ENCODE measurements around the gene NKTR. TPM values are rescaled to one million over a fixed set of nuclear protein-coding genes. Genes with fewer than 3 reads are reported as not detected.
A peak's percentile ranks its signal among the peaks of the same experiment; 100 is the strongest.
"Not testable (repeated sequence)": the region's sequence is repeated elsewhere in the genome, so short reads cannot be mapped to it uniquely, and the experiment has no call there.

The NKTR gene
- total RNA-seq, 6 experiments from 2014 or later: 21.9 to 35.2 (median 28.4) TPM

GRCh38 chr3:42593635-42594034 is 6.9 kb upstream of the NKTR start:
- WGBS (ENCODE audit: insufficient coverage, low coverage, low lambda C conversion rate, missing lambda C conversion rate): 100% methylated on average over 1 of the region's 1 CpG
- ATAC-seq (no peak), DNase-seq (no peak)
- no peaks in the 10 kb centered on the region for H3K27me3 ChIP-seq
- H3K27ac ChIP-seq: no peak overlapping the region
- TF ChIP-seq POLR2A (IDR thresholded peaks at IDR 0.05) (no peak), CTCF (IDR thresholded peaks at IDR 0.05) (no peak)
- H3K4me3 ChIP-seq: no peak overlapping the region
- H3K36me3 ChIP-seq: peaks cover 0 to 18% (median 3%) of the 10 kb centered on the region in 4 donors
- H3K4me1 ChIP-seq: peaks cover 0 to 9% (median 2%) of the 10 kb centered on the region in 4 donors
- intact Hi-C loops (cut with DNase I): no loop called here
- H3K9me3 ChIP-seq: no peaks in the 10 kb centered on the region

- Histone ChIP-seq H3K4me3 (no peak overlapping the region), H3K36me3 (peaks cover 0 to 18% (median 3%) of the 10 kb centered on the region in 4 donors), H3K9me3 (no peaks in the 10 kb centered on the region), H3K27me3 (no peaks in the 10 kb centered on the region), H3K4me1 (peaks cover 0 to 9% (median 2%) of the 10 kb centered on the region in 4 donors), H3K27ac (no peak overlapping the region)
- 100% methylated on average over 1 of the region's 4 CpGs for WGBS (ENCODE audit: insufficient coverage, low coverage, low lambda C conversion rate, missing lambda C conversion rate)
- DNase-seq (no peak), ATAC-seq (no peak)
- no peak for TF ChIP-seq CTCF (IDR thresholded peaks at IDR 0.05)
- no peak for TF ChIP-seq POLR2A (IDR thresholded peaks at IDR 0.05)
- intact Hi-C loops (cut with DNase I): no loop called here
These were observed 4.8 kb upstream of the NKTR start for GRCh38 chr3:42595682-42596081.

- ATAC-seq; intact Hi-C loops (cut with DNase I); H3K27me3 ChIP-seq; H3K27ac ChIP-seq; H3K9me3 ChIP-seq; H3K4me1 ChIP-seq; H3K4me3 ChIP-seq; DNase-seq: not testable (repeated sequence)
- 91% methylated on average over 7 of the region's 7 CpGs for WGBS (ENCODE audit: insufficient coverage, low coverage, low lambda C conversion rate, missing lambda C conversion rate)
- H3K36me3 ChIP-seq: peaks cover 0 to 18% (median 3%) of the 10 kb centered on the region in 4 donors
These were observed 3.4 kb upstream of the NKTR start for GRCh38 chr3:42597098-42597497.

GRCh38 chr3:42600958-42601675 is 631 bp downstream of the NKTR start:
- ATAC-seq (peak; percentile 24 to 43 (median 30)), DNase-seq (peak in 1 of 3 donors; percentile 70)
- H3K9me3 ChIP-seq: no peaks in the 10 kb centered on the region
- intact Hi-C loops (cut with DNase I): no loop called here
- H3K4me1 ChIP-seq: peaks cover 0 to 20% (median 7%) of the 10 kb centered on the region in 4 donors
- H3K27ac ChIP-seq: peak overlapping the region; percentile 88 to 93 (median 91)
- WGBS (ENCODE audit: insufficient coverage, low coverage, low lambda C conversion rate, missing lambda C conversion rate): under 1% methylated on average over 18 of the region's 31 CpGs
- no peaks in the 10 kb centered on the region for H3K36me3 ChIP-seq
- TF ChIP-seq POLR2A (IDR thresholded peaks at IDR 0.05): no peak
- no peak for TF ChIP-seq CTCF (IDR thresholded peaks at IDR 0.05)
- H3K27me3 ChIP-seq: no peaks in the 10 kb centered on the region
- H3K4me3 ChIP-seq: peak overlapping the region; percentile 77 to 88 (median 84)

GRCh38 chr3:42601896-42602581 is 1.6 kb downstream of the NKTR start:
- H3K4me1 ChIP-seq: peaks cover 0 to 21% (median 7%) of the 10 kb centered on the region in 4 donors
- intact Hi-C loops (cut with DNase I): no loop called here

More at GRCh38 chr3:42601896-42602581, 1.6 kb downstream of the NKTR start:
- TF ChIP-seq CTCF (IDR thresholded peaks at IDR 0.05): peak in 1 of 4 donors; percentile 16
- no peak for TF ChIP-seq POLR2A (IDR thresholded peaks at IDR 0.05)
- peak overlapping the region; percentile 77 to 88 (median 84) for H3K4me3 ChIP-seq
- no peaks in the 10 kb centered on the region for H3K9me3 ChIP-seq
- H3K27me3 ChIP-seq: no peaks in the 10 kb centered on the region
- no peak for DNase-seq
- no peak for ATAC-seq
- H3K36me3 ChIP-seq: no peaks in the 10 kb centered on the region
- 29% methylated on average over 9 of the region's 9 CpGs for WGBS (ENCODE audit: insufficient coverage, low coverage, low lambda C conversion rate, missing lambda C conversion rate)
- H3K27ac ChIP-seq: peak overlapping the region in 1 of 3 donors; percentile 93

Data from right lobe of liver (tissue), 6 donors.